NCI-H524 treated with DMSO at 0.1 percent for 48 hours (cell line): Measurements from ENCODE around the gene EEF2.
"Not testable (repeated sequence)": the region's sequence is repeated elsewhere in the genome, so short reads cannot be mapped to it uniquely, and the experiment has no call there.

Experiments used
- DNase-seq: peaks from one replicate; lab custom pipeline; 2025; lab: John Stamatoyannopoulos, UW

Gene EEF2

DNA sequence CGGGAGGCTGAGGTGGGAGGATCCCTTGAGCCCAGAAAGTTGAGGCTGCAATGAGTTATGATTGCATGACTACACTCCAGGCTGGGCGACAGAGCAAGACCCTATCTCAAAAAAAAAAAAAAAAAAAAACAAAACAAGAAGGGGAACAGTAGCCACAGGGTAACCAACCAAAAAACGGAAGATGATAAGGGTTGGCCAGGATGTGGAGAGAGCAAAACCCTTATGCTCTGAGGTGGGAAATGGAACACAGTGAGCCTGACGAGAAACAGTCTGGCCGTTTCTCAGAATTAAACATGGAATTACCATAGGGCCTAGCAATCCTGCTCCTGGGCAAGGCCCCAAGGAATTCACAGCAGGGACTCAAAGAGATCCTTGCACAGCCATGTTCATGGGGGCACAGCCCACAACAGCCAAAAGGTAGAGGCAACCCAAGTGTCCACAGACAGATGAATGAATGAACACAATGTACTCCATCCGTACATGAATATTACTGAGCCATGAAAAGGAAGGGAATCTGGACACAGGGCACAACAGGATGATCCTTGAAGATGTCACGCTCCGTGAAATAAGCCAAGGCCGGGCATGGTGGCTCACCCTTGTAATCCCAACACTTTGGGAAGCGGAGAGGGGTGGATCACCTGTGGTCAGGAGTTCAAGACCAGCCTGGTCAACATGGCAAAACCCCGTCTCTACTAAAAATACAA lies 41.1 kb downstream of the EEF2 start:
- DNase-seq = no peak

DNA sequence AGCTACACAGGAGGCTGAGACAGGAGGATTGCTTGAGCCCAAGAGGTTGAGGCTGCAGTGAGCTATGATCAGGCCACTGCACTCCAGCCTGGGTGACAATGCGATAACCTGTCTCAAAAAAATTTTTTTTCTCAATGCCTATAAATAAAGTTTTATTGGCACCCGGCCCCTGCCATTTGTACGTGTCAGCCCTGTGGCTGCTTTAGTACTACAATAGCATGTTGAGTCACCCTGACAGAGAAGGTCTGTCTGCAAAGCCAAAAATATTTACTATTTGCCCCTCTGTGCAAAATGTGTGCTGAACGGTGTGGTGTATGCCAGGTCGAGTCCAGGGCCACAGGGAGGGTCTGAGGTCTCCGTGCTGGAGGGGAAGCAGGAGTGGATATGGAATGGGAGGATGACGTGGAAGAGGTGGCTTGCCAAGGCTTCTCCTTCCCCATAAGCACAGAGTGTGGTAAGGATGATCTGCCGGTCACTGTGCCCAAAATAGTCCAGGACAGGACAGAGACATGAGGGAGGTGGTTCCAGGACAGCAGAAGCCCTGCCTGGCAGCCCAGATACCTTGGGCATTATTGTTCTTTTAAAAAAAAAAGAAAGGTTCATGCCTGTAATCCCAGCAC lies 42.4 kb downstream of the EEF2 start:
- DNase-seq = no peak

DNA sequence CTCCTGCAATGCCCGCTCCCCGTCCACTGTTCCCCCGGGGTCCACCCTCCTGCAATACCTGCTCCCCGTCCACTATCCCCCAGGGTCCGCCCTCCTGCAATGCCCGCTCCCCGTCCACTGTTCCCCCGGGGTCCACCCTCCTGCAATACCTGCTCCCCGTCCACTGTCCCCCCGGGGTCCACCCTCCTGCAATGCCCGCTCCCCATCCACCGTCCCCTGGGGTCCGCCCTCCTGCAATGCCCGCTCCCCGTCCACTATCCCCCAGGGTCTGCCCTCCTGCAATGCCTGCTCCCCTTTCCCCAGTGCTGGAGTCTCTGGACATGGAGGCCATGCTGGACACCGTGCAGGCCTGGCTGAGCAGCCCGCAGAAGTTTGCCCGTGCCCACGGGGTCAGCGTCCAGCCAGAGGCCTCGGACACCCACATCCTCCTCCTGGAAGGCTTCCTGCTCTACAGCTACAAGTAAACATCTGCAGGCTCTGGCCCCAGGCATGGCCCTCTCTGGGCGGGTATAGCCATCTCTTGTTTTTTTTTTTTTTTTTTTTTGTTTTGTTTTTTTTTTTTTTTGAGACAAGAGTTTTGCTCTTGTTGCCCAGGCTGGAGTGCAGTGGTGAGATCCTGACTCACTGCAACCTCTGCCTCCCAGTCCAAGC lies 46.8 kb downstream of the EEF2 start:
- DNase-seq = not testable (repeated sequence)

DNA sequence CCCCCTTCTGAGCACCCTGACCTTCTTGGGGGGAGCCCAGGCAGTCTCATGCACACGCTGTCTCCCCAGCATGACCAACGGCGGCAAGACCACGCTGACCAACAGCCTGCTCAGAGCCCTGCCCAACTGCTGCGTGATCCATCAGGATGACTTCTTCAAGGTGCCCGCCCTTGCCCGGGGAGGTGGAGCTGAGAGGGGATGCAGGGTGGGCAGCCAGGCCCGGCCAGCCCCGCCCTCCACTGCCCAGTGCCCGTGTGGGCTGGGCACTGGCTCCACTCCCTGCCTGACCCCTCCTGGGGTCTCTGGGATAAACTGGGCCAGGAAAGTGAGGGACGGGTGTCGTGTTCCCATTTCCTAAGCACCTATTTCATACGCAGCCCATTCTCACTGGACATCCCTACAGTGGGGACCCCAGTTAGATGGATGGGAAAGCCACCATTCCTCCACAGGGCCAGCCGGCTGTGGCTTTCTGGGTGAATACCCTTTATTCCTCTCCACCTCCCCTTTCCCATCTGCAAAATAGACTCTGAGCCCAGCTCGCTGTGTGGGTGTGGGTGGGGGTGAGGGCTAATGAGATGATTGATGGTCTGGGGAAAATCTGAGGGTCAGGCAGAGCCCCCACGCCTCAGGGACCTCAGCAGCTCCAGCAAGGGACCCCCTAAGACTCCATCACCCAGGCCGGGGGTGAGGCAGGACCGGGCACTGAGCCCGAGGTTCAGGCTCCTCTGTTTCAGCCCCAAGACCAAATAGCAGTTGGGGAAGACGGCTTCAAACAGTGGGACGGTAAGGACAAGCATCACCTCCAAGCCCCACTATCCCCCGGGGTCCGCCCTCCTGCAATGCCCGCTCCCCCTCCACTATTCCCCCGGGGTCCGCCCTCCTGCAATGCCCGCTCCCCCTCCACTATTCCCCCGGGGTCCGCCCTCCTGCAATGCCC lies 48.5 kb downstream of the EEF2 start:
- no peak for DNase-seq

DNA sequence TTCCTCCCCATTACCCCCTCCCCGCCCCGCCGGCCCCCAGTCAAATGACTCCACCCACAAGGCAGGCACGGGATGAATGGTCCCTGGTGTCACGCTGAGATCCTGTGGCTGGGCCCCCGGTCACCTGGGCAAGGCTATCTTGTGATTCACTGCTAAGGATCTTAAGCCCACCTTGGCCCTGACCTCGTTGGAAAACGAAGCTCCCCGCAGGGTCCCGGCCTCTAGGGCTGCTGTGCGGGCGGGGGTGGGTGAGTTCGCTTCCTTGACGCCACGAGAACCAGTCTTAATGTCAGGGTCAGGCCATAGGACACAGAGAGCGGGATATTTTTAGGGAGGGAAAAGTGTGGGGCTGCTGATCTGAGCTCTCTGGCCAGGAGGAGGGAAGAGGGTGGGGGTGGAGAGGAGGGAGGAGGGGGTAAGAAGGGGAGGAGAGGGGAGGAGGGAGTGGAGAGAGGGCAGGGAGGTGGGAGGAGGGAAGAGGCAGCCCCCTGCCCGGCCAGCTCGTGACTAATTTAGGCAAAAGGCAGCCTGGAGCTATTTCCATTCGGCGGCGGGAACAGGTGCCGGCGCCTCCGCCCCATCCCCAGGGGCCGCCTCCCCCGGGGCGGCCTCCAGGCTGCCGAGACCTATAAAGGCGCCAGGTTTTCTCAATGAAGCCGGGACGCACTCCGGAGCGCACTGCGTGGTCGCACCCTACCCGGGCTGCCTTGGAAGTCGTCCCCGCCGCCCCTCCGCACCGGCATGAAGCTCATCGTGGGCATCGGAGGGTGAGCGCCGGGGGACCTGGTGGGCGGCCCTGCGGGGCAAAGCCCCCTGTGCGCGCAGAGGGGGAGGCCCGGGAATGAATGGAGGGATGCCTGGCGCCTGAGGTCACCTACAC lies 52.1 kb downstream of the EEF2 start, which contains the start of gene NMRK2:
NMRK2 (plus strand) TSS at position 139 of the 880 bp plus-strand sequence; CDS start at position 742, 603 bp downstream.
- no peak for DNase-seq

DNA sequence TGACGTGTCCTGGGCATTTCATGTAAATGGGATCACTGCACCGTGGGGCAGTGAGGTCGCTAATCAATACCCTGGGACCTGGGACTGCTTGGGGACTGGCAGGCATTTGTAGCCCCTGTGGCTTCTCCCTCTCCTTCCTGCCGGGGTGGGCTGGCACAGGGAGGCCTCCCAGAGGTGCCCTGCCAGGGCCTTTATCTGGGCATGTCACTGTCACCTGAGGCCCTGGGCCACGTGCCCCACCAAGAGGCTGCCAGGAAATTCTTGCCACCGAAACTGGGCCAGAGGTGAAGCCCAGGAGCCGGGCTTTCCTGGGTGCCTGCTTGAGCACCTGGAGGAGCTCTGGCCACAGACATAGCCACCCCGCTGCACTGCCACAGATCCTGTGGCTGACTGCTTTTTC lies 54.2 kb downstream of the EEF2 start:
- no peak for DNase-seq
